H7 (cell line): ENCODE results near the gene CUBN. TPM values are rescaled to one million over a fixed set of nuclear protein-coding genes. Genes with fewer than 3 reads are reported as not detected.

Experiments
- DNase-seq: peaks from one replicate; pipeline ENCODE4 v3.0.0; 2012
- H3K27me3 ChIP-seq: 2 replicates; pipeline ENCODE4 v1.6.0; 2011; ENCODE audit warnings: mild to moderate bottlenecking, low read length; ENCODE audit not compliant: control insufficient read depth, insufficient read depth
- H3K36me3 ChIP-seq: replicated peaks from 2 replicates; pipeline ENCODE4 v1.5.1; 2011; ENCODE audit warnings: low read length; ENCODE audit not compliant: control insufficient read depth, insufficient read depth
- H3K4me3 ChIP-seq: 2 replicates; pipeline ENCODE4 v1.5.1; 2011; ENCODE audit warnings: low read depth, mild to moderate bottlenecking, control low read depth, low read length, moderate library complexity; ENCODE audit not compliant: insufficient read depth
- total RNA-seq: library from RNA; depleted of rRNA; stranded (reverse); fragments of >200 nt; shearing (Covaris generic); gene quantifications from 2 replicates; pipeline ENCODE4 v1.2.3, GENCODE V29; 2014

CUBN gene
- total RNA-seq, 1 experiment from 2014 or later, result 0.10 TPM

DNA sequence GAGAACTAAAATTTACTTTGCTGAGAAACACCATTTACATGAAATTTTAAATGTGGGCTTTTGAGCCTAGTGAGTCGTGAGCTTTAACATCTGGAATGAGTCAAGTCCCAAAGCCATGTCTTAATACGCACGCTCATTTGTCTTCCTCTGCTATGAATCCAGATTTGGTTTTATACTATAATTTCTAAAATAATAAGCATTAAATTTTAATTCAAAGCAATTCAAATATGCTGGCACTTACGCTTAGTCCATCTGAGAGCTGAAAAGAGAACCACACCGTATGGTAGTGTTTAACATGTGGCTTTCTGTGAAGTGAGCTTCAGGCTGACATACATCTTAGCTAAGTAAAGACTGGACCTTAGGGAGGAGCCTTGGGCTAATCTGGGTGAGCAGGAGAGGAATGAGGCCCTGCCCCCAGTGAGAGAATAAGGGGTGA is 52.2 kb downstream of the CUBN start:
- H3K4me3 ChIP-seq, result no peak overlapping the region
- no peaks in the 10 kb centered on the region for H3K27me3 ChIP-seq
- DNase-seq, result no peak
- no peaks in the 10 kb centered on the region for H3K36me3 ChIP-seq

DNA sequence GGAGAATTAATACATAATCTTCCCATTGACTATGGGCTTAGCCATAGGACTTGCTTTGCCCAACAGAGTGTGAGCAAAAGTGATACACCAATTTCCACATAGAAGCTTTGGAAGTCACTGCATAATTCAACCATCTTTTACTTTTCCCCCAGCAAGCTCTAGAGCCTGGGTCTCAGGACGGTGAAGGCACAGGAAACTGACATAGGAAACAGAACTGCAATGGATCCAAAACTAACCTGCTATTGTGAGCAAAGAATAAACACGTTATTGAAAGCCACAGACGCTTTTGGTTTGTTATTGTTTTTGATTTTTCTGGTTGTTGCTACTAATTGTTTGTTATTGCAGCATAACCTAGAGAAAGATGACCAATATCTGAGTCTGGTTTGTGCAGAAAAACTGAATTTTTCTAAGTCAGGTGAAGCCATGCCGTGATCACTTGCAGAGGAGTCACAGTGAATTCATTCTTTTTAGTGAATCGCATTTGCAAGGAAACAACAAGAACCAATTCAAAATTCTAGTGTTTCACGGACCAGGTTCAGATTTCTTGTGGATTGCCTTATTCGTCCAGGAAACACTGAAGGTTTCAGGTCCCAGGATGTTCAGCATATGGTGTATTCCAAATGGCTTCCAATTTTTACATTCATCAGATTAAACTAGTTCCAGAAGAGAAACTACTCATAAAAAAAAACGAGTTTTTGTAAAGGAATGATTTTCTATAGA is 52.8 kb downstream of the CUBN start:
- Histone ChIP-seq H3K4me3 (no peak overlapping the region), H3K36me3 (no peaks in the 10 kb centered on the region), H3K27me3 (no peaks in the 10 kb centered on the region)
- no peak for DNase-seq

DNA sequence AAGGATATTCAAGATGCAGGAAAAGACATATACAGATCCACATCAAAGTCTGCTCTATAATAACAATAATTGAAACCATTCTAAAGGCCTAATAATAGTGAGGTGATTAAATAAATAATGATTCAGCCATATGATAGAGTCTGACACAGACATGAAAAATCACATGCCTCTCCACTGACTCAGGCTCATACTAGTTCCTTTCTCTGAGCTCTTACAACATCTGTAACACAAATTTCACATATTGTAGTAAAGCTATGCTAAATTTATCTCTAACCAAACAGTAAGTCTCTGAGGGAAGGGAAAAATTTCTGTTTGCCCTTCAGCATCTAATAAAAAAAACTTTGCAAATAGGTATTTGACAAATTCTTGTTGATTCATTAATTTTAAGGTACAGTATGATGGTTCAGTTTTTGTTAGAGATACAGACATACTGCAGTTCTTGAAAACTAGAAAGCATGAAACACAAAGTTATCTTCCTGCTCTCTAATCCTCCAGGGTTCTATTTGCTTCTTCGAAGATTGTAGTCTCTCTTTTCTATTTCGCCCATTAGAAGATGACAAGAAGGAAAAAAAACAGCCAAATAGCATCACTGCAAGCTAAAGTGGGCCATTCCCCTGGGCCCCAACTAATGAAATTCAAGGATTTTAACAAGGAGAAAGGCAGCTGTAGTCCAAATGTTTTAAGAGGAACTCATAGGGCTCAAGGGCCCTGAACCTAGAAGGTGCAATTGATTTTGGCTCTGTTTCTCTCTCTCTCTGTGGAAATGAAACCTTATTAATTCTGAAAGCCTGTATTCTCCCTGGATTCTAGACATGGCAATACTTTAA is 53.9 kb downstream of the CUBN start:
- no peaks in the 10 kb centered on the region for H3K36me3 ChIP-seq
- no peak overlapping the region for H3K4me3 ChIP-seq
- no peaks in the 10 kb centered on the region for H3K27me3 ChIP-seq
- DNase-seq, result no peak

DNA sequence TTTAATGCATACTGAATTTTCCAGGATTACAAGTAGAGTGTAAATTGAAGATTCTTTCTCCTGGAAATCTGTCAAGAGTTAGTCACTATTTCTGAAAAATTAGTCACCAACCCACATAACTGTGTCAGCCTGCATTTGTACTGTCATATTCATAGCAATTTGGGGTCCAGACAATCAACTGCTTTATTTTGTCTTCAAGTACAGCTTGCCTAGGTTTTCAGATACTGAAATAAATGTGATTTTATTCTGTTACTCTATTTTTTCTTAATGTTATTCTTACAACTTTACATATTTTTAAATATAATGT is 55.1 kb downstream of the CUBN start:
- Histone ChIP-seq H3K4me3 (no peak overlapping the region), H3K27me3 (no peaks in the 10 kb centered on the region), H3K36me3 (no peaks in the 10 kb centered on the region)
- DNase-seq, result no peak

DNA sequence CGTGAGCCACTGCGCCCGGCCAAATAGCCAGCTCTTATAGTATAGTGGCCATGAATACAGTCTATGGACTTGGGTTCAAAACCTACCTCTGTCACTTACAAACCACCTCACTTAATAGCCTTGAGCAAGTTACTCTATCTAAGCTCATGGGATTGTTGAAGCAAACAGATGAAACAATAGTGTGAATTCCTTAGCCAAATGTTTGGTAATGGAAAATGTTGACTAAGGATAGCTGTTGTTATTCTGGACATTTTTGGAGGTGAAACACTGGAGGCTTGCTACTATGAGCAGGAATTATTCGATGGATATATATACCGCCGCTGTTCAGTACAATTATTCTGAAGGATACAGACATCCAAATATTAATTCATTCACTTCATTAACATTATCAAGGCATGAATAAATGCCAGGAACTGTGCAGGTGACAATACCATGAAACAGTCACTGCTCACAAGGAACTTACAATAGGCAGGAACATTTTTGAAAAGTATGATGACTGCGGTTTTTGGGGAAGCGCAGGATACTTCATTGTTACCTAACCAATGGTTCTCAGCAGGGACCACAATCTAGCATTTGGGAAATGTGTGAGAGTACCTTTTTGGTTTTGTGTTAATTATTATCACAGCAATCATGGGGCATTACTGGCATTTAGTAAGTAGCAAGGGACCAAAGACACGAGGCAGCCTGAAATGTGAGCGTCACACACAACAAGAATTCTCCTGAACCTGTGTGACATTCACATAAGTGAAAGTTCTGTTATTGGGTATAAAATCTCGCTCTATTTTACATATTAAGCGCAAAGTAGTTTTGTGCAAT is 55.7 kb downstream of the CUBN start:
- H3K4me3 ChIP-seq, result no peak overlapping the region
- no peaks in the 10 kb centered on the region for H3K27me3 ChIP-seq
- no peak for DNase-seq
- H3K36me3 ChIP-seq, result no peaks in the 10 kb centered on the region

DNA sequence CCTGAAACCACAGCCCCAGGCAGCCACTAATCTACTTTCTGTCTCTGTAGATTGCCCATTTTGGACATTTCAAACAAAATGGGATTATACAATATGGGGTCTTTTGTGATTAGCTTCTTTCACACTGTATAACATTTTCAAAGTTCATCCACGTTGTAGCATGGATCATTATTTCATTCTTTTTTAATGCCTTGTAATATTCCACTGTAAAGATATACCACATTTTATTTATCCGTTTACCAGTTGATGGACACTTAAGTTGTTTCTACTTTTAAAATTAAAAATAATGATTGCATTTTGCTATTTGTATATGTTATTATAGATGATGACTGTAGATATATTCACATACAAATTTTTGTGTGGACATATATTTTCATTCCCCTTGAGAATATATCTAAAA is 60.7 kb downstream of the CUBN start:
- no peak for DNase-seq
- H3K4me3 ChIP-seq, result no peak overlapping the region
- no peaks in the 10 kb centered on the region for H3K36me3 ChIP-seq
- H3K27me3 ChIP-seq, result no peaks in the 10 kb centered on the region

DNA sequence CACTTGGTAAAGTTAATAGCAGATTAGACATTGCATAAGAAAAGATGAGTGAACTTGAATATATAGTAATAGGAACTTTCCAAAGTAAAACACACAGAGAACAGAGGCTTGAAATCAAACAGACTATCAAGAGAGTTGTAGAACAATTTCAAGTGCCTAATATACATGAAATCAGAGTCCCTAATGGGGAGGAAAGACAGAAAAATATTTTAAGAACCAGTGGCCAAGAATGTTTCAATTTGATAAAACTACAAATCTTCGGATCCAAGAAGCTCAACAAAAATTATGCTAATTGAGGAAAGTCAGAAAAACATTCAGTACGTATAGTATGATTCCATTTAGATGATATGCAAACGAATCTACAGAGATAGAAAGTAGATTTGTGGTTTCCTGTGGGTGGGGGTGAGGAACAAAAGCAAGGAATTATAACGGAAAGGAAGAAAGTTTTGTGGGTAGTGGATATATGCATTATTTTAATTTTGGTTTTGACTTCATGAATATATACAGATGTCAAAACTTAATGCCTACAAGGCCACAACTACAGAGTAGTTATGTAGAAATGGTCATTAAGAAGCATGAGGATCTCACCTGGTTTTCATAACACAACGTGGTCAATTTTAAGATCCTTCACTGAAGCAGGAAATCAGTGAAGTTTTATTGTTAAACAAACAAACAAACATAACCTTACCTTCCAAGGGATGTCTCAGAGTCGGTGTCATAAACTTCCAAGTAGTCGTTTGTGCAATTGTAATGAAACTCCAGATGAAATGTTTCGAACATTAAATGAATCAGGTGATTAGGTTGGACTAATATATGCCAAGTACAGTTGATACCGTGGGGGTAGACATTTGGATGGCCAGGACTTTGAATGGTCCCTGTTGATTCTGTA is 62.0 kb downstream of the CUBN start:
- DNase-seq, result no peak
- Histone ChIP-seq H3K27me3 (no peaks in the 10 kb centered on the region), H3K36me3 (no peaks in the 10 kb centered on the region), H3K4me3 (no peak overlapping the region)

DNA sequence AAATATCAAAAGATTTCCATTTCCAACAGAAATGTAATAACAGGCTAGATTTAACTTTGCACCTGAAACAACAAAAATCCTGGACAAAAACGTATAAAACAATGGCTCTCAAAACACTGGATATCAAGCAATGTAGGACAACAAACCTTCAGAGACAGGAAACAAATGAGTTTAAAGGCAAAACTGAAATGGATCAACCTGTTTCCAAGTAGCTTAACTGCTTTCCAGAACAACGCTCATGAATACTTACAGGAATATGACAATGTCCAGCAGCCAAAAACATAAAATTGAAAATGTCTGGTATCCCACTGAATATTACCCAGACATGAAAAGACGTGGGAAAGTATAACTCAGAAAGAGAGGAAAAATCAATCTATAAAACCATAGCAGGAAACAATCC is 62.8 kb downstream of the CUBN start:
- no peak for DNase-seq
- Histone ChIP-seq H3K4me3 (no peak overlapping the region), H3K36me3 (no peaks in the 10 kb centered on the region), H3K27me3 (no peaks in the 10 kb centered on the region)

DNA sequence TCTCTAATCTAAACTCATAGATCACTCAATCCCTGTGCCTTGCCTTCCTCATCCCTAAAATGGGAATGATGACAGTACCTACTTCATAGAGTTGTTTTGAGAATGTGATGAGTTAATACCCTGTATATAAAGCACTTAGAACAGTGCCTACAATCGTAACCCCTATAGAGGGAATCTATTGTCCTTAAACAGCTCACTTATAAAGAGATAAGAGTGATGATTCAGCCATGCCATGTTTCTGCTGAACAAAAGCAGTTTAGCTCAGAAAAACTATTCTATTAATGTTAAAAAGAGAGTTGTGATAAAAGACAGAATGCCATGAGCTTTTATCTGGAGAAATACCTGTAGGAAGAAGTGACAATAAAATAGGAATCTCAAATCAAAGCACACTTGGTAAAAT is 63.6 kb downstream of the CUBN start:
- no peak for DNase-seq
- Histone ChIP-seq H3K36me3 (no peaks in the 10 kb centered on the region), H3K4me3 (no peak overlapping the region), H3K27me3 (no peaks in the 10 kb centered on the region)

DNA sequence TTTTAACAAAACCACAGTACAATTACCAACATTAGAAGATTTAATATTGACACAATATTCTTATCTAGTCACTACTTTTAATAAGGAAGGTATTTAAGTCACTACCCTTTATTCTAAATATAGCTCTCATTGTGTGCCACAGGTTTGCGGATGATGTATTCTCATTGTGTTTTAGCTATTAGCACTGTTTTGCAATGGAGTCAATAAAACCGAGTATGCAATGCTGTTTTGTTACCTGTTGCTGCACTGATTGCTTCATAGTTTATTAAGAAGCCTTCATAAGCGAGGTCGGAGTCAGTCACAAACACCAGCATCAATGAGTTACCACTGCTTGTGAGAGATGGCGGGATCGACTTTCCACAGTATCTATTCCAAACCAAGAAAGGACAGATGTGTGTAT is 64.3 kb downstream of the CUBN start:
- no peaks in the 10 kb centered on the region for H3K27me3 ChIP-seq
- DNase-seq, result no peak
- no peak overlapping the region for H3K4me3 ChIP-seq
- H3K36me3 ChIP-seq, result no peaks in the 10 kb centered on the region

DNA sequence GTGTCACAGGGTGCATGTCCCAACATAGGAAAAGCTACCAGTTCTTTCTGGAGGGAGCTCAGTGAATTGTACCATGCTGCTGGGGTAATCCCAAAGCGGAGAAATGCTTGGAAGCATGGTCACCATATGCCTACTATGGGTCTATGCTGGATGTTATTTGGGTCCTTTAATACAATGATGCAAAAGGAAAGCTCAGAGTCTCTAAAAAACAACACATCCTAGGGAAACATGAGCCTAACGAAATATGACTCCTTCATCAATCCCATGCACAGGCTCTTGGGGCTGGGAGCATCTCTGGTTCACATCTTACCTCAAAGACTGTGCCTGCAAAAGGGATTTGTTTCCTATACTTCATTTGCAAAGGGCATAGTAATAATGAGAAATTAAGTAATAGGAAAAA is 65.2 kb downstream of the CUBN start:
- no peaks in the 10 kb centered on the region for H3K27me3 ChIP-seq
- no peak for DNase-seq
- H3K36me3 ChIP-seq, result no peaks in the 10 kb centered on the region
- no peak overlapping the region for H3K4me3 ChIP-seq

DNA sequence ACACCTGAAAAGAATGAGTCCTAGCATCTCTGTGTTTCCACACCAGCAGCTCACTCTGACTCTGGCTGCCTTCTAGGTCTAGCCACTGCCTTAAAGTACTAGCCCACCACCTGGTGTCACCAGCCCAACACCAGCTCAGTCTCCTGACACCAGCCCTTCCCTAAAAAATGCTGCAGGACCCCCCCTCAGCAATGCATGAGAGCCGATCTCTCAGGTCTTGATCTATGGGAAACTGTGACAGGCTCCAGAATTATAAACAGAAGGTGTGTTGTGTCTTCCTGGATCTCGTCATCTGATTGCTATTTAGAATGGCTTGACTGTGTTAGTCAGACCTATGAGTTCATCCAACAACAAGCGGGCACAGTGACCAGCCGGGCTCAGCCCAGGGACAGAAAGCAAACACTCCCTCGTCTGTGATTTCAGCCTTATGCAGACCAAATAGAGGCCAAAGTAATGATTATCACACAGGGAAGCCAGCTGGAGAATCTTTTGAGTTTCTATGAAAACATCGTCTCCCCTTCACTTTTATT is 66.6 kb downstream of the CUBN start:
- peak; percentile 2 for DNase-seq
- H3K36me3 ChIP-seq, result no peaks in the 10 kb centered on the region
- no peaks in the 10 kb centered on the region for H3K27me3 ChIP-seq
- H3K4me3 ChIP-seq, result no peak overlapping the region

DNA sequence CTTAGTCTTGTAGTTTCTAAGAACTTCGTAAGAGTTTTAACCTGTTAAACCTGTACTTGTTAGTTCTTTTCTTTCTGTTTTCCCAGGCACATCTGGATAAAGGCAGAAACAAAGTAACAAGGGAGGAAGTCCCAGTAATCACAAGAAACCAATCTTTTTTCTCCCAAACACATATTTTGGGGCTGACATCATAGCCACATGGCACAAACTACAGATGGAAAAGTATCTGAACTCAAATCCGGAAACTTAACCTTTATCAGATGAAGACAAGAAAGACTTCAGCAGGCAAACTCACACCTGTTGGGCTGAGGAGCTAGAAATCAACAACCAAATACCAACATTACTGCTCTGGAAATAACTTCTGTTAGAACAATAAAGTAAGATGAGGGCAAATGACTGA is 67.1 kb downstream of the CUBN start:
- Histone ChIP-seq H3K4me3 (no peak overlapping the region), H3K36me3 (no peaks in the 10 kb centered on the region), H3K27me3 (no peaks in the 10 kb centered on the region)
- DNase-seq, result no peak

DNA sequence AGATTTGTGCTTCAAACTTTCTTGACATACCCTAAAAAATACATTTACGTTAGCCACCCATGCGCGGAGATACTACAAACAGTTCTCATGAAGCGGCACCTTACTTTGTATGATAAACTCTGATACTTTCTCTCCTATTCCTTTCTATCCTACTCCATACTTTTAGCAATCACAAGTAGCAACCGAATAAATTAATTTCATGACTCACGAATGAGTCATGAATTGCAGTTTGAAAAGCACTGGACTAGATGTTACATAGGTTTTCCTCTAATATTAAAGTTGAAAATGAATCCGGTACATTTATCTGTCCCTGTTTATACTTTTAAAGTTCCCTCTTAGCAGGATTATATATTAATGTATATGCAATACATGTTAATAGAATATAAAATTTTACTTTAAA is 67.6 kb downstream of the CUBN start:
- H3K36me3 ChIP-seq, result no peaks in the 10 kb centered on the region
- no peak for DNase-seq
- no peaks in the 10 kb centered on the region for H3K27me3 ChIP-seq
- H3K4me3 ChIP-seq, result no peak overlapping the region
